Sigmoid colon (tissue), 4 donors: ENCODE results near the gene PLD3.

Source experiments
- POLR2A ChIP-seq, 2 donors: fragments of 450-650 bp; IDR thresholded peaks; one replicate each; pipeline ENCODE4 v1.6.1; 2016; ENCODE audit warnings: antibody characterized with exemption in 2 of 2, mild to moderate bottlenecking in 2 of 2, moderate library complexity in 2 of 2
- POLR2AphosphoS5 ChIP-seq, 4 donors: sonication (generic); formaldehyde crosslinking; IDR thresholded peaks; one replicate each; pipeline ENCODE4 v1.6.1; 2017; ENCODE audit warnings: antibody characterized with exemption in 4 of 4
- TF ChIP-seq, protein P1 (sequence below), 4 experiments: fragments of 450-650 bp in 3 of 4; fragments of 200-600 bp in 1 of 4; IDR thresholded peaks; one replicate each; pipeline ENCODE4 v1.5.1; 2016 to 2019; ENCODE audit warnings: antibody characterized with exemption in 4 of 4, mild to moderate bottlenecking in 3 of 4, moderate library complexity in 2 of 4

DNA sequence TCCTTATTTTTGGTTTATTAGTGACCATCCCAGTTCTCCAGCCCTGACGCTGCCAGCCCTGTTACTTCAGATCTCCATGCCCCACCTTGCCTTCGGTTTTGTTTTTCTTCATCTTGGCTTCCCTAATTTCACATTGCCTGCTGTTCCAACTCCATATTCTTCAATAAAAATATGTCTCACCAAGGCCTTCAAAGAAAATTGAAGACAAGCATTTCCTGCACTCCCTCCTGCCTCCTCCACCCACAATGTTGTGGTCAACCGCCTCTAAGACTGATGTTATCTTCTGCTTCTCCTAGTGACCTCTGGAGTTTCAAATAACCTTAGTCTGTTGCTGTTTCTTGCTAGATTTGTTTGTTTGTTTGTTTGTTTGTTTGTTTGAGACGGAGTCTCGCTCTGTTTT, 14.6 kb downstream of the PLD3 start:
- TF ChIP-seq POLR2A (IDR thresholded peaks at IDR 0.05) (no peak), POLR2AphosphoS5 (IDR thresholded peaks at IDR 0.05) (no peak)
- TF ChIP-seq, protein P1, sequence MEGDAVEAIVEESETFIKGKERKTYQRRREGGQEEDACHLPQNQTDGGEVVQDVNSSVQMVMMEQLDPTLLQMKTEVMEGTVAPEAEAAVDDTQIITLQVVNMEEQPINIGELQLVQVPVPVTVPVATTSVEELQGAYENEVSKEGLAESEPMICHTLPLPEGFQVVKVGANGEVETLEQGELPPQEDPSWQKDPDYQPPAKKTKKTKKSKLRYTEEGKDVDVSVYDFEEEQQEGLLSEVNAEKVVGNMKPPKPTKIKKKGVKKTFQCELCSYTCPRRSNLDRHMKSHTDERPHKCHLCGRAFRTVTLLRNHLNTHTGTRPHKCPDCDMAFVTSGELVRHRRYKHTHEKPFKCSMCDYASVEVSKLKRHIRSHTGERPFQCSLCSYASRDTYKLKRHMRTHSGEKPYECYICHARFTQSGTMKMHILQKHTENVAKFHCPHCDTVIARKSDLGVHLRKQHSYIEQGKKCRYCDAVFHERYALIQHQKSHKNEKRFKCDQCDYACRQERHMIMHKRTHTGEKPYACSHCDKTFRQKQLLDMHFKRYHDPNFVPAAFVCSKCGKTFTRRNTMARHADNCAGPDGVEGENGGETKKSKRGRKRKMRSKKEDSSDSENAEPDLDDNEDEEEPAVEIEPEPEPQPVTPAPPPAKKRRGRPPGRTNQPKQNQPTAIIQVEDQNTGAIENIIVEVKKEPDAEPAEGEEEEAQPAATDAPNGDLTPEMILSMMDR (IDR thresholded peaks at IDR 0.05): no peak
